A549 (cell line): ENCODE results near the gene CCDC167.

Experiments
- CTCF ChIP-seq: fragments of >200 bp; sonication (Bioruptor Twin); formaldehyde crosslinking; IDR thresholded peaks from 3 replicates; pipeline ENCODE4 v1.5.1; 2016
- EP300 ChIP-seq, 2 experiments: fragments of >200 bp; sonication (Bioruptor Twin); formaldehyde crosslinking; IDR thresholded peaks; 2 replicates in 1 of 2; 3 replicates in 1 of 2; pipeline ENCODE4 v1.6.1; 2016 to 2017
- MAFK ChIP-seq: fragments of 450-650 bp; IDR thresholded peaks from 2 replicates; pipeline ENCODE4 v1.6.1; 2014; ENCODE audit not compliant: partially characterized antibody
- MYC ChIP-seq: IDR thresholded peaks from 2 replicates; pipeline ENCODE4 v1.6.1; 2012; ENCODE audit warnings: mild to moderate bottlenecking, inconsistent platforms, low read length, improper control_type of control experiment, borderline replicate concordance
- POLR2A ChIP-seq: IDR thresholded peaks from 2 replicates; pipeline ENCODE4 v1.6.1; 2012; ENCODE audit warnings: mild to moderate bottlenecking, low read length
- SMC3 ChIP-seq: fragments of >200 bp; sonication (Bioruptor Twin); formaldehyde crosslinking; IDR thresholded peaks from 3 replicates; pipeline ENCODE4 v1.6.1; 2018; ENCODE audit warnings: inconsistent platforms

GRCh38 chr6:37513155-37513554, 13.5 kb upstream of the CCDC167 start:
- TF ChIP-seq EP300 (IDR thresholded peaks at IDR 0.05), result no peak
- no peak for TF ChIP-seq POLR2A
- no peak for TF ChIP-seq MYC
- no peak for TF ChIP-seq CTCF
- no peak for TF ChIP-seq SMC3
- TF ChIP-seq MAFK, result no peak
